ENCODE data around the gene MAG.
A peak's percentile ranks its signal among the peaks of the same experiment; 100 is the strongest.

The MAG gene

DNA sequence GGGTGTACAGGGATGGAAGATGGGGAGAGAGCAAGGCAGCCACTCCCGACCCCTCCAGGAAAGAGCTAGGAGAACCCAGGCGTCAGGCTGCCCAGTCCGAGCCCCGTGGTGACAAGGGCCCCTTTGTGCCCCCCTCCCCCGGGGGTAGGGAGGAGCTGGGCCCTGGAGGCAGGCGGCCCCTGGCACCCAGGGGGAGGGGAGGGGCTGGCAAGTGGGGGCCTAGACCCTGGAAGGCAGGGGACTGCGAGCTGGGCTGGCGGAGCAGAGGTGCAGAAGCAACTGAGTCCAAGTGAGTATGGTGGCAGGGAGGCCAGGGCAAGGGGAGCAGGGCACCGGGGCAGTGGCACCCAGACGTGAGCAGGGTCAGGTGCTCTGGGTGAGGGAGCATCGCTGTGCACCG lies at the start of gene MAG:
Gene MAG, plus strand, starts transcription at position 246 of the 400 bp plus-strand sequence. CDS start 3,248 bp downstream, outside the sequence.
- DNase-seq (ENCODE audit: low spot score), result no peak

- DNase-seq (ENCODE audit: low spot score), result no peak
Measured at GRCh38 chr19:35246466-35247092, 45.4 kb upstream of the MAG start.

DNA sequence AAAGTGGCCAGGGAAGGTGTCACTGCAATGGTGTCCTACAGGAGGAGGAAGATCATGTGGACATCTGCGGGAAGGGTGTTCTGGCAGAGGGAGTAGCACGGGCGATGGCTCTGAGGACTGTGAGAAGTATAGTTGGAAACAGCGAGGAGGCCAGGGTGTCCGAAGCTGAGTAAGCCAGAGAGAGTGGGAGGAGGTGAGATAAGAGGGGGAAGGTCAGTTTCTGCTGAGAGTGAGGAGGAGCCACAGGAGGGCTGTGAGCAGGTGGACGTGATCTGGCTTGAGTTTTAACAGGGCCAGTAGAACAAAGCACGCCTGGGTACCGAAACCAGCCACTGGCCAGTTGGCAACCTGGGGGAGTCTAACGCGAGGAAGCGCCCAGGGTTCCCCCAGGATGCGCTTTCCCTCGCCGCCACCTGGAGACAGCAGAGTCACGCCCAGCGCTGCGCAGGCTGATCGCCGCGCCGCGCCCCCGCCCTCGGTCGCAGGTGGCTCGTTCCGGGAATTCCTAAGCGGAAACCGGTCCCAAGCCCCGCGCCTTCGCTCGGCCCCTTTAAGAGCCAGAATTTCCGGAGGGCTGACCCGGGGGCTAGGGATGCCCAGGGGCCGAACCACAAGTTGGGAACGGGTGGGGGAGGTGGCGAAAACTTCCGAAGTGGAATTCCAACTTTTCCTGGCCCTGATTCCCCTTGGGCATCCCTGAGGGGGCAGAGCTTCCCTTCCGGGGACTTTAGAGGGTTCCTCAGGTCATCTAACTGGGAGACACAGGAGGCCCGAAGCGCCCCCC lies 44.2 kb upstream of the MAG start:
- no peak for DNase-seq (ENCODE audit: low spot score)

DNA sequence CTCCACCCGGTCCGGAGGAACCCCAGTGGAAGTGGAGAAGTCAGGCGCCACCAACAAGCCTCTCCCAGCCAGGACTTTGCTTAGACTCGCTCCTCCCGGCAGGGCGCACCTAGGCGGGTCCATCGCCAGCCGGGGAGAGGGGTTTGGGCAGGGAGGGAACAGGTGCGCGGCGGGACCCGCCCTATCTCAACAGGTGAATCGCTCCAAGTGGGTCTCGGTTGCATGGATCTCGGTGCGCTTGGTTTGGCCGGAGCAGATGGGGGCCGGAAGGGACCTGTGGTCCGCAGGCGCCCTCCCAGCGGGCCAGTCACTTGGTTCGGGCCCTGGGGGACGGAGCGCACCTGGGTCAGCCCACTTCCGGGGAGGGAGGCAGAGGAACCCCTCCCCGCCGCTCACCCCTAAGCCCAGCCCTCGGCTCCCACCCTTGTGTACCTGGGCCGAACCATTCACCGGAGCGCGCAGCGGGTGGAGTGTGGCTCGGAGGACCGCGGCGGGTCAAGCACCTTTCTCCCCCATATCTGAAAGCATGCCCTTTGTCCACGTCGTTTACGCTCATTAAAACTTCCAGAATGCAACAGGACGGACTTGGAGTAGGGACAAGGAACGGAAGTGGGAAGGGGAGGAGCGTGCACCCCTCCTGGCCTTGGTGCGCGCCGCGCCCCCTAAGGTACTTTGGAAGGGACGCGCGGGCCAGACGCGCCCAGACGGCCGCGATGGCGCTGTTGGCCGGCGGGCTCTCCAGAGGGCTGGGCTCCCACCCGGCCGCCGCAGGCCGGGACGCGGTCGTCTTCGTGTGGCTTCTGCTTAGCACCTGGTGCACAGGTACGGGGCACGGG lies 43.4 kb upstream of the MAG start, which contains the start of gene LSR:
Gene LSR, plus strand, starts transcription at position 693 of the 836 bp plus-strand sequence. Its CDS starts 21 bp downstream, at position 714.
- DNase-seq (ENCODE audit: low spot score), result peak; percentile 43

DNA sequence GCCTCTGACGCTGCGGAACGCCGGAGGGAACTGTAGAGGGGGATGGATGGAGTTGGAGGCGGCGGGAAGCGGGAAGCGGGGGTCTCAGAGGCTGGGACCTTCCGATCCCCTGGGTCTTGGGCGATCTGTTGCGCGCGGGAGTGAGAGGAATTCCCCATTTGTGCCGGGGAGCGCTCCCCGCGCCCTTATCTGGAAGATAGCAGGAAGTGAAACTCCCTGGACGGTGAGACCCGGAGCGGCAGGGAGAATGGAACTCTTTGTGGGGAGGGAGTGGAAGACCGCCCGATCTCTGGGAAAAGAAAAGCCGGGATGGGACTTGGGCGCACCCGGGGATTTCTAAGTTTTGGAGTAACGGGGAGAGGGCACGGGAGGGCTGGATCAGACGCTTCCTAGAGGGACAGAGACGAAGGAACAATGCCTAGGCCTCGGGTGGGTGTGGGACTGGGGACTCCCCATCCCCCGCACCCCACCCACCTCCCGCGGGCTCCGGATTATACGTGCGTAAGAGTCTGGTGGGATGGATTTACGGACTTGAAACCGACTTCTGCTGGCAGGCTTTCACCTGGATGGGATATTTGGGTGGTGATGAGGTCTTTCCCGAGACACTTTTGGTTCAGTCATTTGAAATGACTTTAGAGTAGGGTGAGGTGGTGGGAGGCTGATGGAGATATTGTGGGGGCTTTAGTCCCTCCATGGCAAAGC lies 42.7 kb upstream of the MAG start:
- DNase-seq (ENCODE audit: low spot score), result no peak

DNA sequence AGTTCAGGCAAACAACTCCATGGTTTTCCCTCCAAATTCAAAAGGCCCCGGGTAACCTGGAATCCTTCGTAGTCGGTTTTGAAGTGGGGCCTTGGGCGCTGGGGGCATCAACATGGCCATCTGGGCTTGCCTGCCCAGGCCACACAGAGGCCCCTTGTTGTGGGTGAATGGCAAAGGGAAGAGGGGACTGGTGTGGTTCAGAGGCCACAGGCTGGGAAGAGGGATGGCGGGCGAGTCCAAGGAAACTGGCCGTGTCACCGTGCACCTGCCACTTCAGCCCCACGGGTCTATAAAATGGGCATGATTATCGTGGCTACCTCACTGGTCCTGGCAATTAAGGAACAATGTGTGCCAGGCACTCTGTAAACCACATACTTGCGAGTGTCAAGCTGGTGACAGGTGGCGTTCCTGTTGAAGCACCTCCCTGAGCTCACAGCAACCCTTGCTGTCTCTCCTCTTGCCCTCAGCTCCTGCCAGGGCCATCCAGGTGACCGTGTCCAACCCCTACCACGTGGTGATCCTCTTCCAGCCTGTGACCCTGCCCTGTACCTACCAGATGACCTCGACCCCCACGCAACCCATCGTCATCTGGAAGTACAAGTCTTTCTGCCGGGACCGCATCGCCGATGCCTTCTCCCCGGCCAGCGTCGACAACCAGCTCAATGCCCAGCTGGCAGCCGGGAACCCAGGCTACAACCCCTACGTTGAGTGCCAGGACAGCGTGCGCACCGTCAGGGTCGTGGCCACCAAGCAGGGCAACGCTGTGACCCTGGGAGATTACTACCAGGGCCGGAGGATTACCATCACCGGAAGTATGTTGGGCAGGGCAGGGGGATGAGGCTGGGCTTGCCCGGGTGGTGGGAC lies 41.9 kb upstream of the MAG start:
- DNase-seq (ENCODE audit: low spot score), result no peak

DNA sequence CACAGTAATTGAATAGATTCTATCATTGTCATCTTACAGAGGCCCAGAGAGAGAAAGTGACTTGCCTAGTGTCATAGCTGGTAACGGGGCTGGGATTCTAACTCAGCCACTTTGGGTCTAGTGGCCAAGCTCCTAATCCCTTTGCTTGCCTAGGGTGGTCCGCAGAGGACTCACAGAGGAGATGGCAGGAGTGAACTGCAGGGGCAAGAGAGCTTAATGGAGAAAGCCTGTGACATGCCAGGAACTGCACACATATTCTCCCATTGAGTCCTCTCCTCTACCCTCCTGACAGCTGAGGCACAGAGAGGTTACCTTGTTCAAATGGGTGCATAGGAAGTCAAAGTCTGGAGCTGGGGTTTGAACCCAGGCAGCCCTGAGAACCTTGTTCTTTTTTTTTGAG lies 40.5 kb upstream of the MAG start:
- no peak for DNase-seq (ENCODE audit: low spot score)

GRCh38 chr19:35253316-35254286 lies 38.4 kb upstream of the MAG start:
- DNase-seq (ENCODE audit: low spot score), result no peak

GRCh38 chr19:35254341-35255297 lies 37.3 kb upstream of the MAG start:
- no peak for DNase-seq (ENCODE audit: low spot score)

- no peak for DNase-seq (ENCODE audit: low spot score)
Measured at GRCh38 chr19:35256566-35256965, 35.4 kb upstream of the MAG start.

DNA sequence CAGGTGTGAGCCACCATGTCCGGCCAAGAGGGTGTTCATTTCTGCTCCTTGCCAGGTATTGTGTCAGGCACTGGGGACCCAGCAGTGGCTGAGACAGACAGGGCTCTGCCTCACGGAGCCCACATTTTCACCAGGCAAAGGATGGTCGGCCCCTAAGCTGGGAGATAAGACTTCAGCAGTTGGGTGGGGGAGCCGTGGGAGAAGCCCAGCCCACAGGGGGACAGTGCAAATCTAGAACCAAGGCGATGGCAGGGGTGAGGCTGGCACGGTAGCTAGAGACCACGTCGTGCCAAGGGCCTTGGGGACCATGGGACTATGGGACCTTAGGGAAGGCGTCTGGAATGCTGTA lies 34.9 kb upstream of the MAG start:
- DNase-seq (ENCODE audit: low spot score), result no peak

- no peak for DNase-seq (ENCODE audit: low spot score)
Measured at GRCh38 chr19:35260694-35261304, 31.2 kb upstream of the MAG start.

DNA sequence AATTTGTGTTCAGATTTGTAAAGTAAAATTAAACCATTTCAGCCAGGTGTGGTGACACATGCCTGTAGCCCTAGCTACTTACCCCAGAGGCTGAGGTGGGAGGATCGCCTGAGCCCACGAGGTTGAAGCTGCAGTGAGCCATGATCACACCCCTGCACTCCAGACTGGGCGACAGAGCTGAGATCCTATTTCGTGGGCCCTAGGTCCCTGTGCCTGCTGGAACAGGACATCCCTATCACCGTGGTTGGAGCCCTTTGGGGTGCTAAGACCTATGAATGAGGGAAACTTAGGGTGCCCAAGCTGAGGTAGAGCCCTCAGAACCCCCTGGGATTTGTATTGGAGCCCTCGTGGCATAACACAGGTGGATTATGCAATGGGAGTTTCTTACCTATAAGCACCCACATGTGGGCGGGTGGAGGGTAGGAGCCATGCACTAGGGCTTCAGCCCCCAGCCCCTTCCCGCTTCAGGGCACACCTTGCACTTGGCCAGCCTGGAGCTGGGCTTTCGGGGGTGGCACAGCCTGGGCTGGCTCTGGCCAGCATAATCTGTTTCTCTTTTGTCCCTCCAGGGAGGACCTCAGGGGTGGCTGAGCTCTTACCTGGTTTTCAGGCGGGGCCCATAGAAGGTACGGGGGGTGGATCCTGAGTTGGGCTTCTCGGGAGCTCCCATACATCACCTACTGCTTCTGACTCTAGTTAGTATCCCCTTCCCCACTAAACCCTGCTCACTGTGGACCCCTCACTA lies 30.4 kb upstream of the MAG start:
- DNase-seq (ENCODE audit: low spot score), result no peak

GRCh38 chr19:35262101-35262761 lies 29.7 kb upstream of the MAG start:
- DNase-seq (ENCODE audit: low spot score), result no peak

DNA sequence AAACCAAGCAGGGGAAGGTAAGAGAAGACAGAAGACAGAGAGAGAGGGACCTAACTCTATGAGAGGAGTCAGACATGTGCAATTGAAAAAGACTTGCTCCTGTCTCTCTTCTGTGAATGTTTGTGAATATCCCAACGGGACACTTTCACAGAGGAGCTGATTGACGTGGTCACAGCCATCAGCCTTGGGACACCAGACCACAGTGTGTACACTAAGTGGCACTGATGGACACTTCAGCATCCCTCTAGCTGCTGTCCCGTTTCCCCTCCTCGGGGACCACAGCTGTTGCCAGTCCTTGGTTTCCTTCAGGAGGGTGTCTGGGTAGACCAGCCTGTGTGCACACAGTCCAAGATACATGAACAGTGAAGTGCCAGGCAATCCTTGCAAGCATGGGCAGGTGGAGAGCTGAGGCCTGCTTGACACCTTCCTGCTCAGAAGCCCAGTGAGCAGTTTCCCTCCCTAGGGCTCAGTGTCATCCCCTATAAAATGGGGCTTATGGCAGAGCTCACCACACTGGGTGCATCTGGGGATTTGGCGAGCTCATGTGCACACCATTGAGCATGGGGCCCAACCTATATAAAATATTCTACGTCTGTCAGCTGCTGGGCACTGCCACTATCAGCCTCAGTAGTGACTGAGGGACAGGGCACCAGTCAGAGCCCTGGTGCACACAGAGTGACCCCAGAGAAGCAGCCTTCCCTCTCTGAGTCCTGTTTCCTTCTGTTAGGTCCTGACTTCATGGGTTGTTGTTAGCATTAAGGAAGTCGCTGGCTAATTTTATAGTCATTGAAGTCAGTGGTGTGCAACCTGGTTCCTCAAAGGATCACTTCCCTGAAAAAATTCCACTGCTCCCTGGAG lies 27.5 kb upstream of the MAG start:
- no peak for DNase-seq (ENCODE audit: low spot score)

Measured in NAMALWA (cell line).